HG03095 (cell line): ENCODE results near the gene SRSF7.
A peak's percentile ranks its signal among the peaks of the same experiment; 100 is the strongest.
"Not testable (repeated sequence)": the region's sequence is repeated elsewhere in the genome, so short reads cannot be mapped to it uniquely, and the experiment has no call there.

Source experiments
- ATAC-seq: cut with Tn5 transposase; IDR thresholded peaks from one replicate; pipeline ENCODE4 v1.9.1; 2021; ENCODE audit warnings: moderate library complexity; ENCODE audit not compliant: unreplicated experiment

SRSF7 gene

GRCh38 chr2:38750891-38751595 lies at the start of gene SRSF7:
SRSF7 (minus strand) TSS chr2:38751361; CDS start chr2:38751256, 105 bp downstream.
- peak; percentile 70 for ATAC-seq

DNA sequence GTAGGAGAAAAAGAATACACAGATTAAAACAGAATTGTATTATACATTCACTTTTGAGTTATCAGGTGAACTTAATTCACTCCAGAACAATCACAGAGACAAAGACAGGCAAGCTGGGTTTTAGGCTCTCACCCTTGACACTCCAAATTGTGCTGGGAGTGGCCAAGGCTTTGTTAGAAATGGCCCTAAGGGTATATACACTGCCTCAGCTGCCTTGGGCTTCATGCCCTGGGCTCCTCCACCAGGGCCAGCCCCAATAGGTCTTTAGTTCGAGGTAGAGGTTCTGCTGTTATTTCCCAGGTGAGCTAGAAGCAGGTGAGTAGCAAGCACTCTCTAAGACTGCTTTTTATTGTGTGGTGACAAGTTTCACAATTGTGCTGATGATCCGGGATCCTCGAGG lies 46.8 kb upstream of the SRSF7 start:
- no peak for ATAC-seq

GRCh38 chr2:38797250-38797676 lies 46.1 kb upstream of the SRSF7 start:
- ATAC-seq, result no peak

- ATAC-seq, result not testable (repeated sequence)
Measured at GRCh38 chr2:38795016-38795415, 43.9 kb upstream of the SRSF7 start.

GRCh38 chr2:38794235-38794946 lies 43.2 kb upstream of the SRSF7 start:
- ATAC-seq, result no peak

DNA sequence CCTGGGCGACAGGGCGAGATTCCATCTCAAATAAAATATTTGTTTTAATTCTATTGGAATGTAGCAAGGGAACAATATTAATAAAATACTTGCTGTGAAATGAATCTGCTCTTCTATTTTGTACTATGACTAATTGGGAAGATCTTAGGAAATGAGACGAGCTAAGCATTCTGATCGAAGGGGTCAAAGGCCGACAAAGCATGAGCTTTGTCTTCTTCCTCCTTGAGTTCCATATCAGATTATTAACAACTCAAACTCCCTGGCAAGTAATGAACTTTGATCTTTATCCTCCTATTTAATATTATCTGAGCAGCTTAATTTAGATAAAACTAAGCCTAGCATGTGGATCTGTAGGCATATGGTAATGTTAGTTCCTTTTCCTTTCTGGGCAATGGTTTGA lies 42.4 kb upstream of the SRSF7 start:
- no peak for ATAC-seq

DNA sequence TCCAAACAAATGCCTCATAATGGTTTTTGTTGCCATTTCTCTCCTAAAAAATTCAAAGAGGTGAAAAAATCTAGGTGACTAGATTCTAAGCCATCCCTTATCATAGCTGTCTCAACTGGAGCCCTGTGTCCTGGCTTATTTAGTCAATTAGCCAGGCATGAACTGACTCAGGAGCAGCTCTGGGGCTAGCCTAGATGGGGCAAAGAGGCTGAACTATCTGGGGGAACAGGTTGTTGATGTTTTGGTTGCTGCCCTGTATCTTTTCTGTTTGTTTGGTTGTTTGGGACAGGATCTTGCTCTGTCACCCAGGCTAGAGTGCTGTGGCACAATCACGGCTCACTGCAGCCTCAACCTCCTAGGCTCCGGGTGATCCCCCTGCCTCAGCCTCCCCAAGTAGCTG lies 41.6 kb upstream of the SRSF7 start:
- ATAC-seq, result no peak

GRCh38 chr2:38792321-38792720 lies 41.2 kb upstream of the SRSF7 start:
- not testable (repeated sequence) for ATAC-seq

GRCh38 chr2:38791744-38792143 lies 40.6 kb upstream of the SRSF7 start:
- no peak for ATAC-seq

GRCh38 chr2:38789691-38790090 lies 38.5 kb upstream of the SRSF7 start:
- ATAC-seq, result no peak

- ATAC-seq, result no peak
Measured at GRCh38 chr2:38788306-38788705, 37.1 kb upstream of the SRSF7 start.

DNA sequence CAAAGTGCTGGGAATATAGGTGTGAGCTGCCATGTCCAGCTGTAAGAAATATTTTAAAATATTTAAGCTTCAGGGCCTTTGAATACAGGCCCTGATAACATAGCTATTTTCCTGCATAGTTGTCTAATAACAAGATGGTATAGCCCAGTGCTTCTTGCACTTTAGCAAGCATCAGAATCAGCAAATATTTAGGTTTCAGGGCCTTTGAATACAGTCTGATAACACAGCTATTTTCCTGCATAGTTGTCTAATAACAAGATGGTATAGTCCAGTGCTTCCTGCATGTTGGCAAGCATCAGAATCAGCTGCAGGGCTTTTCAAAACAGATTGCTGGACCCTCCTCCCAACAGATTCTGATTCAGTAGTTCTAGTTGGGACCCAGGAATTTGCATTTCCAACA lies 32.4 kb upstream of the SRSF7 start:
- ATAC-seq, result no peak

DNA sequence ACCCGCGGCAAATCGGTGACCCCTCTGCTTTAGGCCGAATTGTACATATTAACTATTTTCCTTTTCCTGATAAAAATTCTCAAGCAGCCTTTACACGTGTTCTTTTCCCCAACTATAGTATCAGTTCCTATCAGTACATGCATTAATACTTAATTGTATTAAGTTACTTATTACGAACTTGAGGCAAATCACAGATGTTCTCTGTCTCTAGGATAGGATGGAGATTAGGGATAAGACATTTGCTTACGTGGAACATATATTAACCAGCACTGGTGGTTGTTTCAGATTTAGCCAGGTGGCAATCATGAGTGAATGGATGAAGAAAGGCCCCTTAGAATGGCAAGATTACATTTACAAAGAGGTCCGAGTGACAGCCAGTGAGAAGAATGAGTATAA lies 27.5 kb upstream of the SRSF7 start:
- no peak for ATAC-seq

DNA sequence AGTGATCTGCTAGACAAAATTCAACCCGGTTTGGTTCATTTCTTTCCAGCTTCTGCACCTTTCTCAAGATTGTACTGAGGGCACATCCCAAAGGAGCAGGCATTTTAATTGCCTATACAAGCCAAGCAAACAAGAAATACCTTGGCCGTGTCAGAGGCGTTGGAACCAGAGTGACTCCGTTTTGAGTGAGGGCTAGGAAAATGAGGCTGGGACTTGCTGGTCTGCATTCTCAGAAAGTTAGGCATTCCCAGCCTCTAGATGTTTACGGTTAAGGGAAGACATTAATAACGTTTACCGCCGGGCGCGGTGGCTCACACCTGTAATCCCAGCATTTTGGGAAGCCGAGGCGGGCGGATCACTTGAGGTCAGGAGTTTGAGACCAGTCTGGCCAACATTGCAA lies 25.4 kb upstream of the SRSF7 start:
- no peak for ATAC-seq

GRCh38 chr2:38775921-38776225 lies 24.7 kb upstream of the SRSF7 start:
- no peak for ATAC-seq

DNA sequence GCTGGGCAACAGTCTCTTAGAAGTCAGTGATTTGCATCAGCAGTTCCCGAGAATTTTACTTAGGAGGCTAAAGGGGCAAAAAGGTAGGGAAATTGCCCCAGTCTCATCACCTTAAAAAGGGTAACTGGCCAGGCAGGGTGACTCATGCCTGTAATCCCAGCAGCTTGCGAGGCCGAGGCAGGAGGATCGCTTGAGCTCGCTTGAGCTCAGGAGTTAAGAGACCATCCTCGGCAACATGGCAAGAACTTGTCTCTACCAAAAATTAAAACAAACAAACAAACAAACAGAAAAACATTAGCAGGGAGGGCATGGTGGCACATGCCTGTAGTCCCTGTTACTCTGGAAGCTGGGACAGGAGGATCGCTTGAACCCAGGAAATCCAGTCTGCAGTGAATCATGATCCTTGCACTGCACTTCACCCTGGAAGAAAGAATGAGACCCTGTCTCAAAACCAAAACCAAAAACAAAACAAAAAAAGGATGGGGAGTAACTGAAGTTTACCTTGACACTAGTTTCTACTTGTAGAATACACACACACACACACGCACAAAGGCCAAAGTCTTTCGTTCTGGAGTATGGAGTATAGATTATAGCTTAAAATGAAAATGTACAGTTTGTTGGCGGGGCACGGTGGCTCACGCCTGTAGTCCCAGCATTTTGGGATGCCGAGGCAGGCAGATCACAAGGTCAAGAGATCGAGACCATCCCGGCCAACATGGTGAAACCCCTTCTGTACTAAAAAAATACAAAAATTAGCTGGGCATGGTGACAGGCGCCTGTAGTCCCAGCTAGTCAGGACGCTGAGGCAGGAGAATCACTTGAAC lies 24.1 kb upstream of the SRSF7 start:
- ATAC-seq, result no peak

DNA sequence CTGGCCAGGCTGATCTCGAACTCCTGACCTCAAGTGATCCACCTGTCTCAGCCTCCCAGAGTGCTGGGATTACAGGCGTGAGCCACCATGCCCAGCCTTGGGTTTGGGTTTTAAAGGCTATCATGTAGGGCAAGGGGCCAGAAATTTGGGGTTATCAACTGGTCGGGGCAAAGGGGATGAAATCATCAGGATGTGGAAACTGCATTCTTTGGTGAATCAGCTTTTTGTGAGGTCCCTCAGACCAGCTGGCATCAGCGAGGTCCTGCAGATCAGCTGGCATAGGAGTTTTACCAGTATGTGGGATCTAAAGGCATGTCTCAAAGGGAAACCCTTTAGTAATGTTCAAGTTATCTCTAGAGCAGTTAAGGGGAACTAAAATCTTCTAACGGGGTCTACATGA lies 20.5 kb upstream of the SRSF7 start:
- ATAC-seq, result no peak

DNA sequence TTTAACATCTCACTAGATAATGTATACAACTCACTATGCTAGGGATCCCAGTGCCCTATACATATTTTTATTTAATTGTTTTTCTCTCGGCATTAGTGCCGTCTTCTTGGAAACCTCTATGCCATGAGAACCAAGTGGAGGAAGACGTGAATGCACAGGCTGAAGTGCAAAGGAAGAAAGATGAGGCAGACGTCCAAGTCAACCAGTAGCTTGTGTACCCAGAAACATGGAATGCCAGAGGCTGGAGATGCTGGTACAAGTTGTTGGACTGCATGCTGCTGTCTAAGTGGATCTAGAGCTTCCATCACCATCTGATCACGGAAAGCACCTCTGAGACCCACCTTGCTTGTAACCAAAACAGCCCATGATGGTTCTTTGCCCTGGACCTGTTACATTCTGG lies 14.4 kb upstream of the SRSF7 start:
- ATAC-seq, result no peak

DNA sequence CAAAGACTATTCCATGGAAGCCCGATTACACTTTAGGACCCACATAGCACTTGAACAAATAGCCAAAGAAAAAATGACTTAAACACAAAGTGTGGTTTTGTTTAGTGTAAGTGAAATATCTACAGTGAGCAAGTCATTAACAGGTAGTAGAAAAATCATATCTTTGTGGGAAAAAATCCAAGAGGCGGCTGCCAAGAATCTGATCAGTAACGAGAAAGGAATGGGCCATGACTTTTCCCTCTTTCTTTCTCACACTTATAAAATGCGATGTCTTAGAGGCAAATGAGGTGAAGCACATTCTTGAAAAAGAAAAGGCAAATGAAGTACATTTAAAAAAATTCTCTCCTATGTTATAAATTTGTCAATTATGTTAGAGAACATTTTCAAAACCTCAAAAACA lies 14.0 kb upstream of the SRSF7 start:
- ATAC-seq, result no peak

DNA sequence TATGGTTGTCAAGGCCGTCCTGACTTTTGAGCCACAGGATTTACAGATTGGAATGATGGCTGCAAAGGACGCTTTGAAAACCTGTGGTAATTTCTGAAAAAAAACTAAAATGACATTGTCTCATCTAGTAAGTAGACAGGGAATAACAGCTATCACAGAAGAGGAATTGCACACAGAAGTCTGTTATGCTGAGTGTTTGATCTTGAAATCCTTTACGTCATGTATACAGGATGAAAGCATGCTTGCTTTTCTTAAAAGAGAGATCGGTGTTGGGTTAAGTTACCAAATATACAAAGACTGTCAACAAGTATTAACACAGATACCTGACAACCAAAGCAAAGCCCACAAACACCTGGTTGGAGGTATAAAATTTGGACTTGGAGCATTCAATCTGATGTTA lies 12.6 kb upstream of the SRSF7 start:
- no peak for ATAC-seq

DNA sequence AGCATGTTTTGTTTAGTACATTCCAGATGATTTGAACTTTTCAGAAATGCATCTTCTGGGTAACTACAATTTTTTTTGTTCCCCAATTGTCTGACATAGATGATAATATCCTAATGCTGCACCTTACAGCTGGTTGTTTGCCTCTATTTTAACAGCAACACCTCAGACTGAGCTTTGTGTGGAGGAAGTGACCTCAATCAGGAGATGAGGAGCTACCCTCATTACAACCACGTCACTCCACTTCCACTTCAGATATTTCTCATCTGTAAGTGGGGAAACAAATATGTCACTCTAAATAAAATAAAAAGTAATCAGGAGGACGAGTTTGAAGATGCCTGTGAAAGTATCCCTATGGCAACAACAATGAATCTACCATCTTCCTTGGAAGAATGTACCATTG lies 12.1 kb upstream of the SRSF7 start:
- no peak for ATAC-seq

DNA sequence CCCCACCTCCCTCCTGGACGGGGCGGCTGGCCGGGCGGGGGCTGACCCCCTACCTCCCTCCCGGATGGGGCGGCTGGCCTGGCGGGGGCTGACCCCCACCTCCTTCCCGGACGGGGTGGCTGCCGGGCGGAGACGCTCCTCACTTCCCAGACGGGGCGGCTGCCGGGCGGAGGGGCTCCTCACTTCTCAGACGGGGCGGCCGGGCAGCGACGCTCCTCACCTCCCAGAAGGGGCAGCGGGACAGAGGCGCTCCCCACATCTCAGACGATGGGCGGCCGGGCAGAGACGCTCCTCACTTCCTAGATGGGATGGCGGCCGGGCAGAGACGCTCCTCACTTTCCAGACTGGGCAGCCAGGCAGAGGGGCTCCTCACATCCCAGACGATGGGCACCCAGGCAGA lies 4.7 kb upstream of the SRSF7 start:
- not testable (repeated sequence) for ATAC-seq
